Measurements from ENCODE around the gene UEVLD.
A peak's percentile ranks its signal among the peaks of the same experiment; 100 is the strongest.
"Not testable (repeated sequence)": the region's sequence is repeated elsewhere in the genome, so short reads cannot be mapped to it uniquely, and the experiment has no call there.

The UEVLD gene
- total RNA-seq, result 14.2 to 22.7 reads per million in 2 donors

DNA sequence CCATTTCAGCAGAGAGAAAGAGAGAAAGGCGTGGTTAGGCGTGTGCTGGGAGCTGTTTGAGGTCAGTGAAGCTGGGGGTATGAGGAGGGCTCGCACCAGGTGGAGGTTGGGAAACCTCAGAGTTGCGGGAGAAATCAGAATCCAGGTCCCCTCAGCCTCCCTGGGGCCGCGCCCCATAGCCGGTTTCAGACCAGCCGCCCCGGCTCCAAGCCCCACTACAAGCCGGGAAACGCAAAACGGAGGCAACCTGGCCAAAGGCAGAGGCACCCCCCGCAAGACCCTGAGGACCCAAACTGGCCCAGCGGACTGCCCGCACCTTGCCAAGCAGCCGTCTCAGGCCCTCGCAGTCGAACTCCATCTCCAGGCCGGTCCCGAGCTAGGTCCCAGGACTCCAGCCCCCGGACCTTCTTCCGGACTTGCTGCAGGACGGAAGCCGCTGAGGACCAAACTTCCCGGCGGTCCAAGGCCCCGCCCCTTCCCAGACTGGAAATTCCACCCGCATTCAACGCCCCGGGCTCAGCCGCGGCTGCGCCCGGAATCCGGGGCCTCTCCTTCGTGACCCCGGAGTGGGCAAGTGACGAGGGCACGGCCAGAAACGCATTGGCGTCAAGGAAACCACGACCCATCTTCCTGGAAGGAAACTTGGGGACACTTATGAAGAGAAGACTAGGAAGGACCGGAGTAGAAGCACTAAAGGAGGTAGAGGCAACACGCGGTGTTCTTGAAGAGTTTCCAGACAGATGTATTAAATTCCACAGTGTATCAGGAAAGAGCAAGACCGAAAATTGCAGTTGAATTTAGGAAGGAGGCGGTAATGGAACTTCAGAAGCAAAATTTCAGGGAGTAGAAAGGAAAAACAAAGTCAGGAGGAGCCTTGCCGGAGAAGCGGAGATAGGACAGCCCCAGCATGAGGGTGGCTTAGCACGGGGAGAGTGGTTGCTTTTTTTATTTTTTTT is at the start of gene UEVLD:
TSS of gene UEVLD (minus strand) at position 438 of the 956 bp plus-strand sequence. CDS start at position 358, 80 bp downstream.
- DNase-seq, result peak; percentile 53

DNA sequence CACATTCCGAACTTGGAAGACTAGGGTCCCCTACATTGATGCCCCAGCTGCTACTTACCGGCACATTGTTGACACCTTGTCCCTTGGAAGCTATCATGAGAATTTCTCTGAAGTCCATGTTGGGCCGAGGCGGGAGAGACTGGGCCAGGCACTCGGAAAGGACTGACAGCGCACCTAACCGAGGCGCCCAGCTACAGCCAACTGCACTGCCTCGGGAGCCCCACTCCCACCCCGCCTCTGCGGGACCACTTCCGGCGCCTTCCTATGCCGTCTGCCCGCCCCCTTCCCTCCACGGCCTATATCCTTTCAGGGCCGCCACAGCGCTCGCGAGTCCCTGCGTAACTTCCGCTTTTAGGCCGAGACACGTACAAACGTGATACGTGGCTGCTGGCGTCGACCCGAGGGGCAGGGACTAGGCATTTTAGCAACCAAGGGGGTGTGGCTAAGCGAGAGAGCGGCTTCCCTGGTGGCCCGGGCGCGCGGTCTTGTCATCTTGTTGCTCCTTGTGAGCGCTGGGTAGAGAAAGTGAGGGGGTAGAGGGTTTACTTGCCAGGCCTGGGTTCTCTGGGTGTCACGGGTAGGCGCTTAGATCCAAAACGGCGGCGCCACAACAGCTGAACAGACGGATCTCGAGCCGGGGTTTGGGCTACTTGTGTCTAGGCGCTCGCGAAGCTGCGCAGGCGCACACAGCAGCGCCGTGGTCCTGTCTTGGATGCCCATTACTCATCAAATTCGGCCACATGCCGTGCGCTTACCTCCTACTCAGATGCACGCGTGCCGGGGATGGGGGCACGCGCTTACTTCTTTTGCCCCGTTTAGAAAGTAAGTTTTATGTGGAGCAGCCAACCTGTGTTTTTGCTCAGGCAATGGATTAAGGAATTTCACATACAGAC is 45.9 kb upstream of the UEVLD start, which contains the start of gene SPTY2D1:
TSS of gene SPTY2D1 (minus strand) at position 203 of the 893 bp plus-strand sequence. CDS start at position 118, 85 bp downstream.
- DNase-seq, result peak; percentile 94

DNA sequence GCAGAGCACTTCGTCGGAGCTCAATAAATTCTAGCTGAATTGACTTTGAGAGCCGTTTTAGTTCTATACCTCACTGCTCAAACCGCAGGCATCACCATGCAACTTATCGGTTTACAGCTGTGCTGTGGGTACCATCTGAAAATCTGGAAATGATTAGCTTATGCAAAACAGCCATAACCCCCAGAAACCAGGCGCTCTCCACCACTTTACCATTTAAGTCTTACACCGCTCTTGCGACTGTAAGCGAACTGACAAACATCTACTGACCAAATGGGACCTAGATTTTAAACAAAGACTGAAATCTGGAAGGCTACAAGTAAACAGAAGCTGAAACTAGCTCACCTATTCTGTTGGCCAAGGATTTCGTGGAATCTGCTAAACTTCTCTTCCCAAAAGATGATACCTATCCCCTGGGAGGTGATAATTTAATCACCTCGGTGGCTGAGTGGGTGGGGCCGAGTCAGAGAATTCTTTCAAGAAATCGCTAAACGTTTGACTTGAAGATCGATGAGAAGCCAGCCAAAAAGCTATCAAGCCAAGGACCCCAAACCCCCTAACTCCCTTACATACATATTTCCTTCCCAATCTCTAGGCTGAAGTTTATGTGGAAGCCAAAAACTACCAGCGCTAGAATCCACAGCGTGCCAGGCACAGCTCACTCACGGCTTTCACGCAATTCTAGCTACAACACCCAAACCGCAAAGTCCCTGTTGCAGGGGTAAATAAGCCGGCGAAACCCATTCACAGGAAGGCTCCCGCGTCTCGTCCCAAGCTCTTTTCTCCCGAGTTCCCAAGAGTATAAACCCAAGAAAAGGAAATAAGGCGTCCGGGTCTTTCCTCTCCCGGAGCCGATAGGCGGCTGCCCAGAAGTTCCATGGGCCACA is 45.0 kb upstream of the UEVLD start:
- DNase-seq, result no peak

DNA sequence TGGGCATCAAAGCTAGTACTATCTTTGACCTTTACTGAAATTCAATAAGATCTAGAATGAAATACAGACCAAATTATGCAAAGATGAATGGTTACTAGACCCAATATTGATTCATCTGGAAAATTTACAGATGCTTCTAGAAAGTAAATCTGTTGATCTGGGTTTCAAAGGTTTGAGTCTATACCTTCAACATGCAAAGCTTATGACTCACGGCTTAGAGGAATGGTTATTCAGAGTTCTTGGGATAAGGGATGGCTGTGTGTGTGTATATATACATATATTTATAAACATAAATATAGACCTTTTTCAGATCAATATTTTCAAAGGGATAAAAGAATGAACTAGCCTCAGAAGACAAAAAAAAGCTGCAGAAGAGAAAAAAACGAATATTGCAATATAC is 44.3 kb upstream of the UEVLD start:
- DNase-seq, result no peak

DNA sequence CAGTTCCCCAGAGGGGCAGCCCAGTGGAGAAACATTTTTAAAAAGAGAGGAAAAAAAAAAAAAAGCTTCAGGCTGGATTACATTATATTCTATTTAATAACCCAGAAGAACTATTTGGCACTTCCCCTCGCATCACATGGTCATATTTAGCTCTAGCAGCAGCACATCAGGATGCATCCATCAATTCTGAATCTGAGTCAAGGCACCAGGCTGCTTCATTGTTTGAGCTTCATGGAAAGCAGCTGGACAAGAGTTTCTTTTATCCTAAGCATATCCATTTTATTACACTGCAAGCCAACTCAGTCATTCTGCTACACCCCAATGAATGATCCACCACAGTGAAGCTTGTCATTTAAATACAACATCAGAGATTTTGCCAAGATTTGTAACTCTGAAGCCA is 35.6 kb upstream of the UEVLD start:
- DNase-seq, result no peak

DNA sequence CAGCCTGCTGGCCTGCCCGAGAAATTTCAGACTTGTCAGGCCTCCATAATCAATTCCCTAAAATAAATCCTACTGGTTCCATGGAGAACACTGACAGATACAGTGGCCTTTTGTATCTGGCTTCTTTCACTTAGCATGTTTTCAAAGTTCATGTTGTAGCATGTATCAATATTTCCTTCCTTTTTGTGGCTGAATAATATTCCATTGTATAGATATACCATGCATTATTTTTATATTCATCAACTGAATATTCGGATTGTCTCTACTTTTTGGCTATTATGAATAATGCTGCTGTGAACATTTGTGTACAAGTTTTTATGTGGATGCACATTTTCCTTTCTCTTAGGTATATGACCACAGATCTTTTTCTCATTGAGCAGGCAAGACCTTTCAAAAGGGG is 35.2 kb upstream of the UEVLD start:
- no peak for DNase-seq

DNA sequence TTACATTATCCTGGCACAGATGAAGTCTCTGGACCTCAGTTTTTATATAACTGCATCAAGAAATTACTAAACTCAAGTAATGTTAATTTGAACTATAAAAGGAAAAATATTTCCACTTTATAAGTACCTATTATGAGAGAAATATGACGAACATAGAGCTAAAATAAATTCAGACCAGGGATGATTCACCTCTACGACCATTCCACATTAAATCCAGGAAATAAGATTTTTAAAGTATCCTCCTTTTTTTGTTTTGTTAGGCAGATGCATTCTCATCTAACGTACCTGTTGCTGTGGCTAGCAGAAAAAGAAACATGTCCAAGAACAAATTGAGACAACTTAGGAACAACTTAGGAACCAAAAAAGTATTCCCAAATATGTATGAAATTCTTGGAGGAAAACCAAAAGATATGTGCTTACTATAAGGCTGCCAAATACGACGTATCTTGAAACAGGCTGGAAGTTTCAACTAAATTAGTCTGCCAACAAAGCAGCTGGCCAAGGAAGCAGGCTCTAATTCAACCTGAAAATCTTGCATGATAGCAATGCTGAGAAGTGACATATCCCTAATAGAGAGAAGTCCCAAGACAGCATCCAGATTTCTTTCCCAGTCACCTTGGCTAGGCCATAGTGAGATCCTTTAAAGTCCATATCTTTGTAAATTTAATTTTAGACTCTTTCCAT is 29.9 kb upstream of the UEVLD start:
- no peak for DNase-seq

DNA sequence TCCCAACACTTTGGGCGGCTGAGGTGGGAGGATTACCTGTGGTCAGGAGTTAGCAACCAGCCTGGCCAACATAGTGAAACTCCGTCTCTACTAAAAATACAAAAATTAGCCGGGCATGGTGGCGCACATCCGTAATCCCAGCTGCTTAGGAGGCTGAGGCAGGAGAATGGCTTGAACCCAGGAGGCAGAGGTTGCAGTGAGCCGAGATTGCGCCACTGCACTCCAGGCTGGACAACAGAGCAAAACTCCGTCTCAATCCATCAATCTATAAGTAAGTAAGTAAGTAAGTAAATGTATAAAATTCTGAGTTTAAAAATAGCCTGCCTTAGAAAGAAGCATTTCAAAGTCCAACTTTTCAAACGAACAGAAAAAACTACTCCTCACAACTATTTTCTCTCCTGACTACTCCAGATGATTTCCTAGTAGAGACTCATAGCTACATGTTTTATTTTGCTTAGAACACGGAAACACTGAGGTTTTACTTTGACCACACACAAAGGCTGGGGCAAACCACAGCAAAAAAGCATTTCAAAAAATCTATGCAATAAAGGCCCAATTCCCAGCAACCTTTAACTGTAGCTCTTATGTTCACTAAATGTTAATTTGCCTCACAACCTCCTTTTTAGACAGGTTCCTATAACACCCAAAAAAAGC is 29.3 kb upstream of the UEVLD start:
- DNase-seq, result peak; percentile 17

DNA sequence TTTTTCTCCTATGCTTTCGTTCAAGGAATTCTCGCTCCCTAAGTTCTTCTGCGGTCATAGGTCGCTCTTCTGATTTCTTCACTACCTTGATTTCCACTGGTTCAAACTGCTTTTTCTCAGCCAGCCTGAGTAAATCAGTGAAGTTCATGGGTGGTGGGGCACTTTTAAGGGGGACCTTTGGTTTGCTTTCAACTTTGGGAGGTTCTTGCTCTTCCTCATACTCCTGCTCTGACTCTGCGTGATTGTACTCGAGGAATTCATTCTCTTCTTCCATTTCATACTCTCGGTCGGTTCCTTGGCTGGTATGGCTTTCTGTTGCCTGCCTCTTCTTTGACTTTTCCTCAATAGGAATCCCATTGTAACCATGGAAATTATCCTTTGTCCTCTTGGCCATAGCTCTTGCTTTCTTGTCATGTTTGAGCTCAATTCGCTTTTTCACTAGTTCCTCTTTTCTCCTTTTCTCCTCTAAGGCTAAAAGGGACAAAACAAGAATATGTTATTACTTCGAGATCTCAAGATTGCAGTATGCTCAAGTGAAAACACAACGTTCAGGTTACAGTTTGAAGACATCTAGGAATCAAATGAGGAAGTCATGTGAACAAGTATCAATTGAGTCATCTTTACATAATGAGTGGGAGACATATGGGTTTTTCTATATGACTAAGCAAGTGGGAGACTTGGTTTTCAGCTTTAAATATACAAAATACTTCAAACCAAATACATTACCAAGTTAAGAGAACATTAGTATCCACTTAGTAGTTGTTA is 27.3 kb upstream of the UEVLD start:
- DNase-seq, result no peak

DNA sequence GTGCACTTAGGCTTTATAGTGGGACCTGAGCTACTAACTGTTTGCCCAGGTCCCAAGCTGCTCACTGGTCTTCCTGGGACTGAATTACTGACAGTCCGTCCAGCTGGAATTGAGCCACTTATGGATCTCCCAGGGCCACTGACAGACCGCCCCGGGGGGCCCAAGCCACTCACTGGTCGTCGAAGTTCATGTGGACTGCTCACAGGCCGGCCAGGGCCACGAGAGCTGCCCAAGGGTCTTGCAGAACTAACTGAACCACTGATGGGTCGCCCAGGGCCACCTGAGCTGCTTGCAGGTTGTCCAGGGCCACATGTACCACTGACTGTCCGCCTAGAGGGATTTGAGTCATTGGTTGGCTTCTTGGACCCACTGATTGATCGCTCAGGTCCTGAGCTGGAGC is 26.1 kb upstream of the UEVLD start:
- DNase-seq, result no peak

DNA sequence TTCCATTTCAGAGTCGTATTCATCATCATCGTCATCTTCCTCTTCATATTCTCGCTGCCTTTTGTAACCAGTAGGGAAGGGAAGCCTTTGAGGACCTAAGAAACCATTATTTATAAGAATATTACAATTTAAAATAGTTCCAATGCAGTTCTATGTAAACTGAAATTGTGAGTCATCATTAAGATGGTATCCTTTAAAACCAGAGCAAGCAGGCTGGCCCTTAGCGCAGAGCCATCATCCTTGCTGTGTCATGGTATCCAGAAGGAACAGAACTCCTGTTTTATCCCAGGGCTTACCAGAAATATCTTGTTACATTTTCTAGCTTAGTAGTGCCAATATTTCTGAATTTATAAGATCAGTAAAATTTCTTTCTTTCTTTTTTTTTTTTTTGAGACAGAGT is 23.9 kb upstream of the UEVLD start:
- DNase-seq, result no peak

DNA sequence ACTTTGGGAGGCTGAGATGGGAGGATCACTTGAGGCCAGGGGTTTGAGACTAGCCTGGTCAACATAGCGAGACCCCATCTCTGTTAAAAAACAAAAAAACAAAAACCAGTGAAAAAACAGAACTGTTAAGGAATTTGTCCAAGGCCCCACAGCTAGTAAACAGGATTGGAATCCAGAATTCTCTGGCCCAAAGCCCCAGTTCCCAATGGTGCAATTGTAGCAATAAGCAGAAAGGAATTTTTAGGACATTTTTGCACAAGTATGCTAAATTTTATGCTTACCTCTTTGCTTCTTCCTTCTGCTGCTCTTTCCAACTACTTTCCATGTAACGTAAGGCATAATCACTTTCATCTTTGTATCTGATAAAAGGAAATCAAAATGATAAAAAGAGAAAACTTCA is 22.7 kb upstream of the UEVLD start:
- DNase-seq, result no peak

DNA sequence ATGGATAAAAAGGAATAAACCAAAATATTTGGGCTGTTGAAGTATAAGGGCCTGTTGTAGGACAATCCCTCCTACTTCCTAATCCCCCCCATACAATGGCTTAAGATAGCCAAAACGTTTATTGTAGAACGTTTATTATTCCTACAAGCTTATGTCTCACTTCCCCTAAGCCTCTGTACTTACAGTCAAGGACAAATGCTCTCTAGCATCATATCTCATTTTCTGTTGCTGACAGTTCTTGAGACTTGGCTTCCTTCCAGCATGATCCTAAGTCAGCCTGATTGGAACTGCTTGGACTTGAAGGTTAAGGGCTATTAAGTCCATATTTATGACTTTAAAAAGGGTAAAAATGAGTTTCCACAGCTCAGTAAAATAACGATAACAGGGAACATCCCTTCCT is 19.8 kb upstream of the UEVLD start:
- no peak for DNase-seq

DNA sequence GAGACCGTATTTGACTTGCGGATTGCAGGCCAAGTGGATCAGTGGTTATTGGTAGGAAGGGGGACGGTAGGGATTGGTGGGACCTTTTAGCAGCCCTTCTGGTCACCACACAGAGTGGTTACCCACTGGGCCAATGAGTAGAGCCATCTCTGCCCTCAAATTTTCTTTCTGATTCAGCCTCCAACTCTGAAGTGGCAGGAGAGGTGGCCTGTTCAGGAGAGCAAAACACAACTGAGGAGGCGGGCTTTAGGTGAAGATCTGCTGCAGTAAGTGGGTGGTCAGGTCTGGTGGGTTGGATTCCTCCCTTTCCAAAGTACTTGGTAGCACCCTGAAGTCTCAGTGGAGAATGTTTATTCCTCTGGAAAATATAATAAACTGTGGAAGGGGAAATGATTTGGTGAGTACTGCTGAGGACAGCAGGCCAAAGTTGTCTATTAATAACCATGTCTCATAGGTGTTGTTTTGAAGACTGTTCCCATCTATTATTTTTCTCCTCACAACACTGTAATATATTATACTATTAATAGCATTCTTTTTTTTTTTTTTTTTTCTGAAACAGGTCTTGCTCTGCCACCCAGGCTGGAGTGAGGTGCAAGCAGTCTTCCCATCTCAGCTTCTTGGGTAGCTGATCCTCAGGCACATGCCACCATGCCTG is 12.5 kb upstream of the UEVLD start:
- no peak for DNase-seq

DNA sequence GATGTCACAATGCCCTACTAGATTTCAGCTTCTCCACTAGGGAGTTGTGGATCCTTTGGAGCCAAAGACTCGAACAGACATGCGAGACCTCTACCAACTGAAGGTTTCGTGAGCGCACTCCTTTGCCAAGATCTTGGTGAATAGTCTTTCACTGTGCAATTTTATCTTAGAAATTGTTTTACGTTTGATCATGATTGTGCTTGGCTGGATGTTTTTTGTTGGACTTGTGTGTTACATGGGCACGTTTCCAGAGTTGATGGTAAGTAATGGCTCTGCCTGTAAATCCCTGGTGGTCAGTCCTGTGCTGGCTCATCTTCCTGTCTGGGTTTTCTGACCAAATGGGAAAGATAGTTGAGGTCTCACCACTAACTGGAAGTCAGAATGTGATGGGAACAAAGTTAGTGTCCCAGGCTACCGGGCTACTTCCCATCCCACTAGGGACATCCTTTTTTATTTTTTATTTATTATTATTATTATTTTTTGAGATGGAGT is 11.3 kb upstream of the UEVLD start, which contains the start of gene MISFA:
TSS of gene MISFA (plus strand) at position 51 of the 492 bp plus-strand sequence. CDS start at position 191, 140 bp downstream.
- DNase-seq, result no peak

DNA sequence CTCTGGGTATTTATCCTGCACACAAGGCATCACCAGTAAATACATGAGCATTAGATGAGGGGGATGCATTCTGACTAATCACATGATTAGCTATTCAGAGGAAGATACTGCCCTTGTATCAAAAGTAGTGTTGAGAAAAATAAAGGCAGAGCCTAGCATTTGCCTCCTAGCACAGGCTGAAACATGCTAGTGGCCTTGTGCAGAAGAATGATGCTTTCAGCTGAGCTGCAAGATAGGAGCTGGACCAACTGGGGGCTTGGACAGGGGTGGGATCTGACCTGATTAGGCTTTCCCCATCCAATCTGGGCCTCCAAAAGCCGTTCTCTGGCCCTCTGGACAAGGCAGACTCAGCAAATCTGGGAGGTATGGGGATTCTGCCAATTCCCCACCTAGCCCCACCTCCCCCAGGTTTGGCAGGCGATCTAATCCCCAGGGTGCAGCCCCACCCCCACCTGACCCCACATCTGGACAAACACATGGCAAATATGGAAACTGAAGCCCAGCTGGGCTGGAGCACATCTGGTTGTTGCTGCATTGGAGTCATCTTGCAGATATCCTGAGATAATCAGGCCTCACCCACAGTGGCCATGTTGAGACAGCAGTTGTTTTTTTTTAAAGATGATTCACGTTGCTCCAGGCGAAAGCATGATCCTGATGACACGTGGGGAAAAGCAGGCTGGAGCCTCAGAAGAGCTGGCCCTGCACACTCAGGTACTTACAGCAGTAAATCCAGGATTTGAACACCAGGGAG is 6.6 kb upstream of the UEVLD start:
- no peak for DNase-seq

DNA sequence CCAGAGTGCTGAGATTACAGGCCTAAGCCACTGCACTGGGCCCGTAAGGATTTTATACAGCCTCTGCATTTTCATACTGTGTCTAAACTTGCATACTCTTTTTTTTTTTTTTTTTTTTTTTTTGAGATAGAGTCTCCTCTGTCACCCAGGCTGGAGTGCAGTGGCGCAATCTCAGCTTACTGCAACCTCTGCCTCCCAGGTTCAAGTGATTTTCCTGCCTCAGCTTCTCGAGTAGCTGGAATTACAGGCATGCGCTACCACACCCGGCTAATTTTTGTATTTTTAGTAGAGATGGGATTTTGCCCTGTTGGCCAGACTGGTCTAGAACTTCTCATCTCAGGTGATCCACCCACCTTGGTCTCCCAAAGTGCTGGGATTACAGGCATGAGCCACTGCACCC is 5.6 kb upstream of the UEVLD start:
- not testable (repeated sequence) for DNase-seq

DNA sequence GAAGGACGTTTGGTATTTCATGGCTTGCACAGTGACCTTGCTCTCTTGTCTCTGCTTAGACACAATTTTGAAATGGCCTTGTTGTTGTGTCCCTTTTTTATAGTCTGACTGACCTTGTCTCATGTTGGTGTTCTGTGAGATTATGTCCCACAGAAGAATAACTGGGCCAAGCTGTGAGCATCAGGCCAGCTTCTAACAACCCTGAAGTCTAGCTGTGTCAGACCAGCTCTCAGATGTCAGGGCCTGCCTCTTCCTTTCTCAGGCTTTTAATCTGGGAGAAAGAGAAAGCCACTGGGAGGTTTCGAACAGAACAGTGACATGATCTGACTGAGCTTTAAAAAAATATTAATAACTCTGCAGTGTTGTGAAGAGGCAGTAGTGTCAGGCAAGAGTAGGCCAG is 2.0 kb upstream of the UEVLD start:
- no peak for DNase-seq

DNA sequence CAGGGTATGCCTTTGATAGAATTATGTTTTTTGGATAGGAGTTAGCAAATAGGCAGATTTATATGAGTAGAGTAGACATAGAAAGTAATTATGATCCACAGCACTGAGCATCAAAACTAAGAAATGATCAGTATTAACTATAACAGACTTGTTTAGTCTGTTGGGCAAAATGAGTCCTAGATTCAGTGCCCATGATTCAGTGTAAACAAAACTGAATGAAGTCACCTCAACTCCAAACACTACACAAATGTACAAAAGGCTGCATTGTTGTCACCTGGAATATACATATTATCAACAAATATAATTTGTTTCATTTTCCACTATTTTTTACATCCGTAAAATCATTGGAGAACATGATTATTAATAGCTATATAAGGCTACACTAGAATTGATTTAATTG is 6.7 kb downstream of the UEVLD start:
- no peak for DNase-seq
